T-helper 1 cell treated with Interleukin-12 subunit alpha and Interleukin-12 subunit beta and Interleukin-4 antibody, amounts not matched to agents 30 ng/mL and 1 ng/mL, for 36 hours (primary cell): Measurements from ENCODE around the gene NFAM1. TPM values are rescaled to one million over a fixed set of nuclear protein-coding genes. Genes with fewer than 3 reads are reported as not detected.

Source experiments
- intact Hi-C: fragments of 100-400 bp; cut with micrococcal nuclease; formaldehyde crosslinking; loops from one replicate; pipeline ENCODE4 v1.15.1; 2024
- total RNA-seq: library from RNA; stranded (reverse); gene quantifications from 2 replicates; pipeline ENCODE4 v1.2.3, GENCODE V29; 2022

The NFAM1 gene
- total RNA-seq, 1 donor from 2014 or later, result 0.81 TPM

- intact Hi-C loops, result no loop called here
These were observed 94.8 kb downstream of the NFAM1 start for GRCh38 chr22:42337356-42337755.

GRCh38 chr22:42336527-42337227 lies 95.5 kb downstream of the NFAM1 start:
- intact Hi-C loops, result no loop called here

- intact Hi-C loops, result no loop called here
These were observed 96.3 kb downstream of the NFAM1 start for GRCh38 chr22:42335839-42336378.

- intact Hi-C loops, result no loop called here
These were observed 97.2 kb downstream of the NFAM1 start for GRCh38 chr22:42334875-42335512.

GRCh38 chr22:42333544-42333943 lies 98.7 kb downstream of the NFAM1 start:
- intact Hi-C loops, result no loop called here

GRCh38 chr22:42332089-42332488 lies 100.1 kb downstream of the NFAM1 start:
- intact Hi-C loops, result no loop called here

- intact Hi-C loops, result no loop called here
These were observed 101.2 kb downstream of the NFAM1 start for GRCh38 chr22:42331014-42331413.

Other genes with a start within 250 kb of the NFAM1 start
- 83.0 and 84.4 TPM in 2 replicates for gene TCF20, start 161.8 kb downstream of the NFAM1 start, total RNA-seq
- 68.3 and 77.6 TPM in 2 replicates for gene RRP7A, start 87.4 kb upstream of the NFAM1 start, total RNA-seq
- gene SERHL2, start 121.6 kb upstream of the NFAM1 start, total RNA-seq, result 0.66 and 1.6 TPM in 2 replicates
- 78.4 and 80.7 TPM in 2 replicates for gene POLDIP3, start 182.5 kb upstream of the NFAM1 start, total RNA-seq
- gene ATP5MGL, start 208.2 kb upstream of the NFAM1 start, total RNA-seq, result 0.37 and 0.54 TPM in 2 replicates
- gene CYB5R3, start 217.0 kb upstream of the NFAM1 start, total RNA-seq, result 65.8 and 67.9 TPM in 2 replicates